Cortex of kidney (tissue), 1 donor: ENCODE measurements around the gene GATAD2A.
"Not testable (repeated sequence)": the region's sequence is repeated elsewhere in the genome, so short reads cannot be mapped to it uniquely, and the experiment has no call there.

Source experiments
- DNase-seq: peaks from one replicate; lab custom pipeline; 2025; lab: John Stamatoyannopoulos, UW

GATAD2A gene

DNA sequence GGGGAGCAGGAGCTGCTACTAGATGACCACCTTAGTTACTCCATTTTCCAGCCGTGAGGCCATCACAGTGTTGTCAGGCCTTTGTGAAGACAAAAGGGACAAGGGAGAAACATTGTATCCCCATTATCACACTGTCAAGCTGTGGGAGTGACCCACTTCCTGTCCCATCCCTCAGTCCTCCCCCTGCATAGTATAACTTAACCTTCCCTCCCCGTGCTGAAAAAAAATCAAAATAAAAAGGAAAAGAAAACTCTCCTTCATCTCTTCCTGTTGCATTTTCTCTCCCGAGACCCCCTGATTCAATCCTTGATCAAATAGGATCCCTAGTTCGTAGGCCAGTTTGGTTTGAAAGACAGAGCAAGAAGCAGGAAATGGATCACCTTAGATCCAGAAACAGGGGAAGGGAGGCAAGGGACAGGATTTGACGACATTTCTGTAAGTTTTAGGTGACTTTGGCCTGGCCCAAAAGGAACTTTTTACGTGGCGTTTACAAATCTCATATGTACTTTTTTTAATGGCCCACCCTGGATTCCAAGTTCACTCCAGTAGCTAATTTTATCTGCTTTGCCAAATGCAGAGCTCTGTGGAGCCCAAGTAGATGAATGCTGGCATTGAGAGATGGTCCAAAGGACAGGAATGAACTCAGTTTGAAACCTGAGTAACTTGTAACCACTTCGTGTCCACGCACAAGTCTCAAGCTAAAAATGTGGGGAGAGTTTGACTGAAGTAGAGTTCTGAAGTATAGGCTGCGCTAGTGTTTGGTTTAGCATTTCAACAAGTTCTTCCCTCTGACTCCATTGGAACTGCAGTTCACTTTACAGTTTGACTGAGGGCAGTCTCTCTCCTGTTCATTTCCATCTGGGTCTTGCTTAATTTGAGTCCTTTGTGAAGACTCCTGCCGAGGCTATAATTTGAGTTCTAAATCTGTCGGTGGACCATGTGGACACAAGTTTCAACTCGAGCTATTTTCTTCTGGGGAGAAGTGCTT, 16.6 kb upstream of the GATAD2A start:
- no peak for DNase-seq

DNA sequence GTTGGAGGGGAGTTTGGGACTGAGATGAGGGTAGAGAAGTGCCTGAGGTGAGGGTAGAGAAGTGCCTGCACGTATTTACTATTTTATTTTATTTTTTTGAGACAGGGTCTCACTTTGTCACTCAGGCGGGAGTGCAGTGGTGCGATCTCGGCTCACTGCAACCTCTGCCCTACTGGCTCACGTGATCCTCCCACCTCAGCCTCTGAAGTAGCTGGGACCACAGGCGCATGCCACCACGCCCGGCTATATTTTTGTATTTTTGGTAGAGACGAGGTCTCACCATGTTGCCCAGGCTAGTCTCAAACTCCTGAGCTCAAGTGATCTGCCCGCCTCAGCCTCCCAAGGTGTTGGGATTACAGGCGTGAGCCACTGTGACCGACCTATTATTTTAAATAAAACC, 15.8 kb upstream of the GATAD2A start:
- DNase-seq = not testable (repeated sequence)

DNA sequence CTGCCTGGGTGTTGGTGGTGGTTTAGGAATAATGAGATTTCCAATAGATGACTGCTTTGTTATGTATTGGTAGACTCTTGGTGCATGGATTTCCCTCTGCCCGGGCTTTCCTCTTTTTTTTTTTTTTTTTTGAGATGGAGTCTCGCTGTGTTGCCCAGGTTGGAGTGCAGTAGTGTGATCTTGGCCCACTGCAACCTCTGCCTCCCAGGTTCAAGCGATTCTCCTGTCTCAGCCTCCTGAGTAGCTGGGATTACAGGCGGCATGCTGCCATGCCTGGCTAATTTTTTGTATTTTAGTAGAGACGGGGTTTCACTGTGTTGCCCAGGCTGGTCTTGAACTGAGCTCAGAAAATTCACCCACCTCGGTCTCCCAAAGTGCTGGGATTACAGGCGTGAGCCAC, 11.1 kb upstream of the GATAD2A start:
- not testable (repeated sequence) for DNase-seq

DNA sequence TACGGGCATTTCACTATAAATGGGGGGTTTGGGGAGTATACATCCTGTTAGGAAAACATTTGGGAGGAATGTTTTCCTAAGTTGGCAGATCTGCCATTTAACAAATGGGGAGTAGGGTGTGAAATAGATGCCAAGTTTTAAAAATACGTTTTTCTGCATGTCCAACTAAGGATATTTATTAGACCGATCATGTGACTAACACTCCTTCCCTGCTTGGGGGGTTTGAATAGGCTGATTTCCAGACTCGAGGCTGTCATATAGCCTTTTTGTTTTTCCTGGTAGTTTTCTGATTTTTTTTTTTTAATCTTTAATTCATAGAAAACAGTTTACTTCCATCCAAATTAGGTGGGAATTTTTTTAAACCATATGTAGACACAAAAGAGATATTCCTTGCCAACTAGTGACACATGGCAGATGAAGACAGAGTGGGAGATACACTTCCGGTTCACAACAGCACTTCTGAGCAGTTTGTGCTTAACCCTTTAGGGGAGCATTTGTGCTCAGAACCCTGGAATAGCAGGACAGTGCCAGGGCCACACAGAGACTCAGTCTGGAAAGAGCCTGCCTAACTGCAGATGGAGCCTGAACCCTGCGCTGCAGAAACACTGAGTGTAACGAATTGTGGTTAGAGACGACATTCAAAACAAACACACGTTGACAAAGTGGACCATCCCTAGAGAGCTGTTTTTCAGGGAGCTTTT, 5.6 kb upstream of the GATAD2A start:
- DNase-seq = no peak

DNA sequence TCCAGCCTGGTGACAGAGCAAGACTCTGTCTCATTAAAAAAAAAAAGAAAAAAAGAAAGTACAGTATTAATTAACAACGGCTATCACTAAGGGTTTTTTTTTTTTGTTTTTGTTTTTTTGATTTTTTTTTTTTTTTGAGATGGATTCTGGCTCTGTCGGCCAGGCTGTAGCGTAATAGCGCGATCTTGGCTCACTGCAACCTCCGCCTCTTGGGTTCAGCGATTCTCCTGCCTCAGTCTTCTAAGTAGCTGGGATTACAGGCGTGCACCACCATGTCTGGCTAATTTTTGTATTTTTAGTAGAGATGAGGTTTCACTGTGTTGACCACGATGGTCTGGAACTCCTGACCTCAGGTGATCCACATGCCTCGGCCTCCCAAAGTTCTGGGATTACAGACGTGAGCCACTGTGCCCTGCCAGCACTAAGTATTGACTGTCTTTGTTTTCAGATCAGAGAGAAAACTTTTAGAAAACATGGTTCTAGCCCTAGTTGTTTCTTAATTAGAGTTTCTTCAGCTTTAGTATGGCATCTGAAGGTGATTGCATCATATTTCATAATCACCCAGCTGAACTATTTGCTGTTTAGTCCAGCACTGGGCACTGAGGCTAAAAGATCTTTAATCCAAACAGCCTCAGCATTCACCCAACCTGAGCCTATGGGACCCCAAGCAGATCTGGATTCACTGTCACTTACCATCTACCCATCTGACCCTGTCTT, 2.7 kb upstream of the GATAD2A start:
- DNase-seq = no peak

DNA sequence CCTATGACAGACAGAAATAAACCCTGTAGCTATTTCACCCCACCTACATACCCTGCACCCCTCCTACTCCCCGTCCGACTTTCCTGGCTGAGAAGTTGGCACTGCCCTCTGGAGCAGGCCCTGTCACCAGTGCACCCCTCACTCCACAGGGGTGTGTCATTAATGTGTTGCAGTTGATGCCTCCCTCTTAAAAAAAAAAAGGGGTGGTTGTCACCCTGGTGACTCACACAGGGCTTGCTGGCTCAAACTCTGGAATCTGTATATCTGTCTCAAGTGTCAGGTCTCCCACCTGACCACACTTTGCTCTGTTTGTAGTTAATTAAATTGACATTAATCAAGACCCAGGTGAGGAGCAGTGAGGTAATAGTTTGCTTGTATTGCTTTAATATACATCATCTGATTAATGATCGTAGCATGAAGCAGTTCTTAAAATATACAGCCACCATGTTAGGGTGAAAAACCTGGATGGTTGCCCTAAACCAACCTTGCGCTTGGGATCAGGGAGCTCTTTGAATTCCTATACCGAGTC, 2.0 kb upstream of the GATAD2A start:
- DNase-seq = no peak

DNA sequence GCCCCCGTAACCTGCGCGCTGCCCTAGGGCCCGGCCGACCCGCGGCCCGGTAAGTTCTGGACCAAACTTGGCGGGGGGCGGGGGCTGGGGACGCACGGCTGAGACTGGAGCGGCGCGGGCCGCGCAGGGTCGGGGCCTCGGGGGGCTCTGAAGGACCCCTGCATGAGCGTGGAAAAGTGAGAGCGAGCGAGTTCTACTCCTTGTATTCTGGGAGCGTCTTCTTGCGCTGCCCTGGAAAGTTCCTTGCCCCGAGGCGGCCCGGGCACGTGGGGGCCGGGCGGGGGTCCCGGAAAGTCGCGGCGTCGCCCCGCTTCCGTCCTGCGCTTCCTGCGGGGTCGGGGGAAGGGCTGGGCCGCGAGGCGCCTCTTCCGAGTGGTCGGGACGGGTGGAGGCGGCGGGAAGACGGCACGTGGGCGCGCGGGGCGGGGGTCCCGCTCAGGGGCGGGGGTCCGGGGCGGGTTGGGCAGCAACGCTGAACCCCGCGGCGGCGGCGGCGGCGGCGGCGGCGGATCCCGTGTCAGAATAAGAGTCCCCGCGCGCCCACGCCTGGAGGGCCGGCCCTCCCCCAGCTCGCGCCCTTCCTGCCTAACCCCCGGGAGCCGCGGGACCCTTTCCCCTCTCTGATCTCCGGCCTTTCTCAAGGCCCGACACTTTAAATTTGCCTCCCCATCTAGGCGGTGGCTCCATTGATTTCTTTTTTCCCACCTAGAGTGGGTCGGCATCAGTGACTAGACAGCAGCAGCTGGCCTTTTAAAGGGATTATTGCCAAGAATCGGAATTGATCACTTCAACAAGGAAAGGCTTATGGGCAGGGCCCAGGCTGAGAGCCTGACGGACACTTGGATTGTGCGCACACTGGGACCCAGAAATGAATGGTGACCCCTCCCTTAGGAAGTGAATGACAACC, 749 bp downstream of the GATAD2A start:
- DNase-seq = no peak

DNA sequence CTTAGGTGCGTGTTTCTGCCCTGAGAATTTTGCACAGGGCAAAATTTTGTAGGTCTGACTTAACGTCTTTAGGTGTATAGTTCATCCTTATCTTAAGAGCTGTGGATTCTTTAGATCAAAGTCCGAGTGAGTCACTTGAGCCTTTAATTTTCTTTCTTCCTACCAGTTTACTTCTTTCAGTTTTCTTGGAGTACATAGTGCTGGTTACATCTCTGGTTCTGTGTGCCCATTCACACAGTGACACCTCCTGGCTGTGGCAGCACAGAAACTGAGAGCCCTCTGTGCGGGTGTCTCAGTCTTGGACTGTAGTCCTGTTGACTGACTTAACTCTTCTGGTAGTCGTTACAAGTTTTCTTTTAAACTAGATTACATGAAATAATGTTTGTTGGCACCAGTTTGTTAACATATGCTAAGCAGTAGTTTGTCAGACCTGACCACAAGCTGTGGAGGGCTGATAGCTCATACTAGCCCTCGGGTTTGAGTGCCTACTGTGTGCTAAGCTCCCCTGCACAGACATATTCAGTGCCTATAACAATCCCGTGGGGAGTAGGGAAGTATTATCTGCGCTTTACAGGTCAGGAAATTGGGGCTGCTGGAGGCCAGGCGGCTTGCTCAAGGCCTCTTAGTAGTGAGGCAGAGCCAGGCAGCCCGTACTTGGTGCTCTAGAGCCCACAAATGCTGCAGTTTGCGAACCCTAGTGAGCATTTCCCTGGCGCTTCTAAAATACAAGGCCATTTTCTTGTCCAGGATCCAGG, 1.6 kb downstream of the GATAD2A start:
- DNase-seq = no peak

DNA sequence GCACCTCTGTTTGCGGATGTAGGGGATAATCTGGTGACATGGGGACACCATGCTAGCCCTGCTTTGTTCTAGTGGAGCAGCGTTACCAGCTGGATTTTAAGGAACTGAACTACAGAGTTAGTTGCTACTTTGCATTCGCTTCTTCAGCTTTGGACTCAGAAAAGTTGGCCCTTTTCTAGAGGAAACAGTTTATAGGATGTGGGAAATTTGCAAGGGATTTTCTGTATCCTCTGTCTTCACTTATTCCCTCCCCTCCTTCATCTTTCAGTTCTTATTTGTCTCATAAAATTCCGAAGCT, 2.1 kb downstream of the GATAD2A start:
- DNase-seq = no peak

DNA sequence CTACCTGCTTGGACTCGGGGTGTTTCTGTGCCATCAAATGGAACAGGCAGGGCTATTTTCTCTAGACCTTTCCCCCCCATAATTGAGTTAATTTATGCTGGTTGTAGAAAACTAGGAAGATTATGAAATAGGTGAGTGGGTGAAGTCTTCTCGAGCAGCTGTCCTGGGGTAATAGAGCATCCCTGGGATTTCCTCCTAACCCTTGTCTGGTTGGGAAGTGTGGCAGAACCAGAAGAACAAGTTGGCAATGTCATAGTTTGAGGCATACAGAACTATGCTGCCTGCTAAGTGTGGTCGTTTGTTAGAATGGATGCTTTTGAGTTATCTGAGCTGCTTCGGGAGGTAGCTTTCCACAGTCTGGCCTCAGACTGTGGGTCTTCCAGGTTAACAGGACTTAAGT, 3.7 kb downstream of the GATAD2A start:
- no peak for DNase-seq

DNA sequence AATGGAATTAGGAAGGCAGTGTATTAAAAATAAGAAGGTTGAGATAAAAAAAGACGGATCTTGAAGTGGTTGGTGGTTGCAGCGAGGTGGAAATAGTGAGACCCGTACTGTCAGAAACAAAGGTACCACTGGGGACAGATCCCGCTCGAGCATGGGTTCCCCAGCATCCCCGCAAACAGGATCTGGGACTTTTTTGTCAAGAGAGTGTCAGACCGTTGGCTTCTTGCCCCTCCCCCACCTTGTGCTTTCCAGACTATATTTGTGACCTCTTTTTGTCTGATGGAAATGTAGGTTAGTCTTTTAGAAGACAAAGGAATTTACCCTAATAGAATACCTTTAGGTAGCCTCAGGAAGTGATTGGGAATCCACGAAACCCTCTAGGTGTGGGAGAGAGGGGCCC, 4.2 kb downstream of the GATAD2A start:
- no peak for DNase-seq

DNA sequence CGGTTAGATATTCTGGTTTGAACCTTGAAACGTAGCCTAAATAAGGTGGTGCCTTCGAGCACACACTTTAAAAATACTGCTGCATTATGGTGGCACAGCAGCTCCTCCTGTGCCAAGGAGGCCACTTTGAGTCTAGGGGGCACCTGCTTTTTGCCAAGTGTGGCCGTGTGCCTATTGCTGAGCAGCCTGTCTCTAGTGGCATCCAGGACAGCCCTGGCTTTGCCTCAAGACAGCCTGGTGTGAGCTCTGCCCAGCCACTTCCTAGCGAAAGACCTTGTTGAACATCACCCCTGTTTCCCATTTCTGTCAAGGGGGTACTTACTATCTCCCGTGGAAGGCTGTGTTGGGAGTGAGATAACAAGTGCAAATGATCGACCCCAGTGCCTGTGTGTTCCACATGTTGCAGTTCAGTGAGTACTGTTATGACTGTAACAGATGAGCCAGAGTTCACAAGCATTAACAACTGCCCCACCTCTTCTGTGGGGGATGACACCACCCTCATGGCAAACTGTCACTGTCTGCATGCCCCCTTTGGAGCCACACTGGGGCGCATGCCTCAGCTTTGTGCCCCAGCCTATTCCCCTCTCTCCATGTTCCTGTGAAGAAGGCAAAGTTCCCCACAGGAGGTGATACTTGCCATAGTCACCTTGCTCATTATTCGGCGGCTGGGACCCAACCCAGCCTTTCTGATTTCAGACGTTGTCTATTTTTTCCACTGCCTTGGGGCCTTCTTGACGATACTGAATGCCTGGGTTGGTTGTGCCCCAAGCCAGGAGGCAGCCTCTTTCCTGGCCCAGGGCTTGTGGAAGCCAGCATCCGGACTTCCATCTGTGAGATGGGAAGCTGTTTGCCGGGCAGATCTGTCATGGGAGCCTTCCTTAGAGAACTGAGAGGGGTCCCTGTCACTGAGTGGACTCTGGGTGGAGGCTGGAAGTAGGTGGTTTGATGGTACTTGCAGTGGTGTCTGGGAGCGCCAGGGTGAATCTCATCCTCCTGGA, 5.4 kb downstream of the GATAD2A start:
- DNase-seq = no peak

DNA sequence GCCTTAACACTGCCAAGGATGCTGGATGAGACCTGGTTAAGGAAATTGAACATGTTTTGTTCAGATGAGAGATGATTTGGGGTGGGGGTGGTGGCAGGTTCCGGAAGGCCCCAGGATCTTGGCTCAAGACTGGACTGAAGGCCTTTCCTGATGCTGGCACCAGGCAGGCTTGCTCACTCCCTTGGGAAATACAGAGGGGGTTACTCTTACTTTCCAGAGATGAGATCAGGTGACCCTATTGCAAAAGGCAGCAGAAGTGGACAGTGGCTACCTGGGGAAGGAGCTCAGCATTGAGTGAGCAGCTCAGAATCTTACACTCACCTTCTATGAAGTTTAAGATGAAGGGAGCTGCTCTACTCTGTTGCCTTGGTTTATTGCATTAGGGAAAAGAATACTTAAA, 10.8 kb downstream of the GATAD2A start:
- no peak for DNase-seq

DNA sequence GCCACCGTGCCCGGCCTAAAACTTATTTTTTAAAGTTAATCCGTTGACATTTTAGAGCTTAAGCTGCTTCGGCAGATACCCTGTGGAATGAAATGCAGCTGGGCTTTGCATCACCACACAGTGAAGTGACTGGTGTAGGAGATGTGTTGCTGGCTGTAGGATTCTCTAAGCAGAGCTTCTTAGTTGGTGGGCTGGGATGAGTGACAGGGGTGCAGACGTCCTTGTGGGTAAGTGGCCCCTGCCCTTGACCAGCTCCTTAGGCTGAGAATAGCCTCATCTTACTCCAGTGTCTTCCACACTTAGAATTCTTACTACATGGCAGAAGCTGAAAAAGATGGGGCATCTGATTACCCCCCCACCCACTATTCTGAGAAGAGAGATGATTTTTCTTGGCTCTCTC, 11.6 kb downstream of the GATAD2A start:
- no peak for DNase-seq

DNA sequence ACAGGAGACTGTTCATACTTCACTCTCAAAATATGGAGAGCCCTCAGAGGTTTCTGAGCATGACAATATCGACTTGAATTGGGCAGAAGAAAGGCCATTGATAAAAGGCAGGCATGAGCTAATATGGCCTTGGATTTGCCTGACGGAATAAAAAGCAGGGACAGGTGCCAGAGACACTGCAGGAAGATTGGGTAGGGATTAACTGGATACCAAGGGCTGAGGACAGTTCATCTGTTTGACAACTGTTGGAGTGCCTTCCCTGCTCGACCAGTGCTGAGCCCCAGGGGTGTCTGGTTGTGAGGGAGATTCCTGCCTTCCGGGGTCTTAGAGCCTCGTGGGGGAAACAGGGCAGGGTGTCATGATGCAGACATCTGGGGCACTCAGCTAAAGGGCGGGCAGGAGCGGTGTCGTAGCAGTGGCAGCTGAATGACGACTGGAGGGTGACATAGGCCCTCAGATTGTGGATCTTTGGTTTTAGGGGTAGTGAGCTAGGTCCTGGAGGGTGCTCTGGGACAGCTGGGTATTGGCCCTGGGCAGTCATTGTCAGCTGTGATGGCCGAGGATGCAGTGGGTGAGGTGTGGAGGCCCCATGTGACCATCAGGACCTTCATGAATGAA, 12.3 kb downstream of the GATAD2A start:
- DNase-seq = no peak

DNA sequence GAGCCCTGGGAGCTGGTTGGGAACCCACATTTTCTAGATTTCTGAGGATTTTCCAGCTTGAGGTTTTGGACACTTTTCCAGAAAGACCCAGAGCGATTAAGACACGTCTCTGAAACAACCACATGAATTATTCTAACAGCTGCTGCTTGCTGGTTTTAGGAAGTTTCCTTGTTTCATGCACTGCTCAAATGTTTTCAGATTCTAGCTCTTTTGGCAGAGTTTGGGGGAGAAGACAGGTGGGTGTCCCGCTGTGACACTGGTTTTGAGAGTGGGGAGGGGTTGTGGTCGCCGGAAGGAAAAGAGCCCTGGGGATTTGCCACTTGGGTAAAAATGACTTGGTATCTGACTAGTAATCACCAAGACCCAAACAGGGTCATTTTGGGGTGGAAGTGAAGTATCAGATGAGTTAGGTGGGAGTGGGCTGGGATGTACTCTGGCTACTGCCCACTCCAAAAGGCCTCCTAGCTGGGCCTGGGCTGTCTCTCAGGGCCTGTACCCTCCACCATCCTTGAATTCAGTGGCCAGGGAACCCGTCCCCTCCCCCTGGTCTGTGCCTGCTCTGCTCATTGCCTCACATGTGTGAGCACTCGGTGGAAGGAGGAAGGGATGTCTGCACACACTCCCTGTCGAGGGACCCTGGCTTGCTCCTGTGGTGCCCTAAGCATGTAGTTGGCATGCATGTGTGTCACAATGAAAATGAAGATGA, 13.2 kb downstream of the GATAD2A start:
- DNase-seq = no peak

DNA sequence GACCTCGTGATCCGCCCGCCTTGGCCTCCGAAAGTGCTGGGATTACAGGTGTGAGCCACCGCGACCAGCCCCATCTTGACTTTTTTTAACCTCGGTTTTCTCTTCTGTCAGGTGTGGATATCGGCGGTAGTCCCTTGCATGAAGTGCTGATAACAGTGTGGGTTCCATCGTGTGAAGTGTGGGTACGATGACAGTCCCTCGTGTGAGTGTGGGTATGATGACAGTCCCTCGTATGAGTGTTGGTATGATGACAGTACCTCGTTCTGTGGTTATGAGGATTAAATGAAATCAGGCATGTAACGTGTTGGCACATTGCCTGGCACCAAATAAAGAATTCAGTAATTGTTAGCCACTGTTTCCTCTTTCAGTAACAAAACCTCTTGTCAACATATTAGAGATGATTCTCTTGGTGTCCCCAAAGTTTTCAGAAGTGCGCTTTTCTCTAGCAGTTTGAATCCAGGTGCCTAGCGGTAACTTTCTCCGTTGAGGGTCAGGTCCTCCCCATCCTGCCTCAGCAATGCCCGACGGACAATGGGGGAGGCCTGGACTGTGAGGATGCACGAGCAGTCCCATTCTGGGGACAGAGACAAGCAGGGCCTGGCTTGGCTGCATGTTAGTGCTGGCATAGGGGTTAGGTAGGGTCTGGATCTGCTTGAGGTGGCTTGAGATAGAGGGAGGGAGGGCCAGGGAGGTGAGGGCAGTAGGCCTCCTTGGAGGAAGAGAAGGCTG, 15.3 kb downstream of the GATAD2A start:
- DNase-seq = no peak

DNA sequence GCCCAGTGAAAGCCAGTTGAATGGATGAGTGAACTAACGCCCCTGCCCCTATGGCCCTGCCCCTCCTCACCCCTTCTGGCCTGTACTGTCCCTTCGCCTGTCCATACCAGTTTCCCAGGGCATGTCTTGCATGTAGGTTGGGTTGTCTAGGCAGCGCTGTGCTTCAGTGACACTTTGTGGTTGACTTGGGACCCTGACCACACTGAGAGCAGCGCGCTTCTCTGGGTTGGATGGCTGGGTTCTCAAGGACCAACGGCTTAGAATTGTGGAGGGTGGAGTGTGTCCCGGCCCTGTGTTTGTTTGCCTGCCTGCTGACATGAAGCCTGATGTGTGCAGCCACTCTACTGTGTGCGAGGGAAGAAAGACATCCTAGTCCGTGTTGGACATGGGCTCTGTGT, 15.8 kb downstream of the GATAD2A start:
- DNase-seq = no peak
